Endodermal cell (in vitro differentiated cells): ENCODE measurements around the gene CSTF3. TPM values are rescaled to one million over a fixed set of nuclear protein-coding genes. Genes with fewer than 3 reads are reported as not detected.
A peak's percentile ranks its signal among the peaks of the same experiment; 100 is the strongest.

Source experiments
- DNase-seq: peaks from one replicate; pipeline ENCODE4 v3.0.0-alpha.2; 2017
- H3K27ac ChIP-seq: 2 replicates; pipeline ENCODE4 v1.5.1; 2013; ENCODE audit warnings: mild to moderate bottlenecking, low read depth, low read length, moderate library complexity
- H3K27me3 ChIP-seq: 2 replicates; pipeline ENCODE4 v1.6.1; 2013; ENCODE audit warnings: mild to moderate bottlenecking, low read length, moderate library complexity; ENCODE audit not compliant: insufficient read depth, control insufficient read depth, poor library complexity, severe bottlenecking
- H3K36me3 ChIP-seq: 2 replicates; pipeline ENCODE4 v1.7.0; 2013; ENCODE audit warnings: mild to moderate bottlenecking, low read length, moderate library complexity; ENCODE audit not compliant: control insufficient read depth, insufficient read depth
- H3K4me1 ChIP-seq: one replicate; pipeline ENCODE4 v1.7.0; 2013; ENCODE audit warnings: low read length; ENCODE audit not compliant: control insufficient read depth, insufficient read depth
- H3K4me3 ChIP-seq: 2 replicates; pipeline ENCODE4 v1.5.1; 2013; ENCODE audit warnings: mild to moderate bottlenecking, low read length, moderate library complexity
- H3K9ac ChIP-seq: 2 replicates; pipeline ENCODE4 v1.6.1; 2013; ENCODE audit warnings: mild to moderate bottlenecking, low read length, moderate library complexity; ENCODE audit not compliant: poor library complexity, severe bottlenecking; ENCODE audit errors: extremely low read depth
- H3K9me3 ChIP-seq: 2 replicates; pipeline ENCODE4 v1.6.1; 2013; ENCODE audit warnings: mild to moderate bottlenecking, low read length, moderate library complexity; ENCODE audit not compliant: control insufficient read depth
- H3K27ac Mint-ChIP-seq: 2 replicates; pipeline ENCODE4 v1.8.0; 2020; ENCODE audit warnings: mixed read lengths
- H3K27me3 Mint-ChIP-seq: 2 replicates; pipeline ENCODE4 v1.8.0; 2021; ENCODE audit warnings: mild to moderate bottlenecking, mixed read lengths; ENCODE audit not compliant: insufficient read depth
- H3K36me3 Mint-ChIP-seq: 2 replicates; pipeline ENCODE4 v1.8.0; 2020; ENCODE audit warnings: low read depth, mixed read lengths
- H3K4me1 Mint-ChIP-seq: 2 replicates; pipeline ENCODE4 v1.8.0; 2020; ENCODE audit warnings: mixed read lengths
- H3K4me3 Mint-ChIP-seq: 2 replicates; pipeline ENCODE4 v1.8.0; 2020; ENCODE audit warnings: mild to moderate bottlenecking, moderate library complexity, mixed read lengths
- H3K9me3 Mint-ChIP-seq: 2 replicates; pipeline ENCODE4 v1.8.0; 2020; ENCODE audit warnings: mild to moderate bottlenecking, mixed read lengths
- CTCF ChIP-seq: fragments of 200-600 bp; sonication (generic); conservative IDR thresholded peaks from 2 replicates; pipeline ENCODE4 v1.5.0; 2021; ENCODE audit warnings: antibody characterized with exemption, mild to moderate bottlenecking
- WGBS, 2 experiments: methylation state at CpG; one replicate each; pipeline versions ENCODE4 v1.1.5 to v1.1.7; 2013; ENCODE audit warnings: missing lambda C conversion rate in 2 of 2, mixed read lengths in 1 of 2; ENCODE audit not compliant: insufficient coverage in 1 of 2, insufficient read length in 1 of 2; 5-methylcytosine and 5-hydroxymethylcytosine counted together
- total RNA-seq, 2 donors: library from RNA; stranded (reverse); fragmentation: NEBNext Ultra II Directional in 1 of 2; extraction: Animal tissue kit (Norgen Biotek cat#: 25700) in 1 of 2; gene quantifications; 2 replicates in 1 of 2; 3 replicates in 1 of 2; pipeline ENCODE4 v1.2.1, GENCODE V29; 2021

The CSTF3 gene
- total RNA-seq, 2 donors from 2014 or later, result 59.3 to 72.1 TPM

- H3K4me3 Mint-ChIP-seq, result no peak overlapping the region
- Histone ChIP-seq H3K27me3 (no peaks in the 10 kb centered on the region), H3K9me3 (no peaks in the 10 kb centered on the region), H3K4me3 (no peak overlapping the region), H3K36me3 (peaks cover 72% of the 10 kb centered on the region), H3K4me1 (peaks cover 11% of the 10 kb centered on the region), H3K27ac (no peak overlapping the region), H3K9ac (no peak overlapping the region)
- peak; percentile 26 for DNase-seq
- TF ChIP-seq CTCF, result no peak
- H3K36me3 Mint-ChIP-seq, result peaks cover 72% of the 10 kb centered on the region
- no peaks in the 10 kb centered on the region for H3K27me3 Mint-ChIP-seq
- WGBS, 2 experiments, result 88 to 92% methylated on average over 4 to 5 of the region's 5 CpGs
- no peak overlapping the region for H3K27ac Mint-ChIP-seq
- peaks cover 40% of the 10 kb centered on the region for H3K4me1 Mint-ChIP-seq
- no peaks in the 10 kb centered on the region for H3K9me3 Mint-ChIP-seq
These were observed 101.8 kb downstream of the CSTF3 start for GRCh38 chr11:33059331-33060007.

- Mint-ChIP-seq H3K4me1 (peaks cover 39% of the 10 kb centered on the region), H3K27me3 (no peaks in the 10 kb centered on the region), H3K4me3 (no peak overlapping the region), H3K9me3 (no peaks in the 10 kb centered on the region), H3K27ac (no peak overlapping the region), H3K36me3 (peaks cover 69% of the 10 kb centered on the region)
- H3K36me3 ChIP-seq, result peaks cover 60% of the 10 kb centered on the region
- DNase-seq, result no peak
- no peak overlapping the region for H3K27ac ChIP-seq
- TF ChIP-seq CTCF, result no peak
- H3K27me3 ChIP-seq, result no peaks in the 10 kb centered on the region
- 95% methylated on average over 1 of the region's 1 CpG; no CpG with 5 or more reads in 1 of the 2 experiments for WGBS, 2 experiments
- H3K9me3 ChIP-seq, result no peaks in the 10 kb centered on the region
- H3K9ac ChIP-seq, result no peak overlapping the region
- H3K4me1 ChIP-seq, result peaks cover 11% of the 10 kb centered on the region
- H3K4me3 ChIP-seq, result no peak overlapping the region
These were observed 104.0 kb downstream of the CSTF3 start for GRCh38 chr11:33057284-33057683.

DNA sequence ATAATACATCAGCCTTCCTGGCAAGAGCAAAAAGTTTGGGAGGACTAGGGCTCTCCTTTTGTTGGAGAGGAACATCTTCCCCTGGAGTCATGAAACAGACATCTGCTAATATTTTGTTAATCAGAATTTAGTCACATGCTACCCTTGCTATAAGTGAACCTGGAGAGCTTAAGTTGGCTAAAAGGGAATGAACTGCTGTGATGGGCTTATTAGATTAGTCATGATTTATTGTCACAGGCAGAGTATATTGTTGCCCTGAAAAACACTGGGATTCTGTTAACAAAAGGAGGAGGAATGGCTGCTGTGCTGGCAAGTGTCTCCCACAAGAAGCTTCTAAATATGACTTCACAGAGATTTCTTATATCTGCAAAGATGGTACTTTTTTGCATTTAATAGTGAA lies 105.9 kb downstream of the CSTF3 start:
- H3K9me3 ChIP-seq, result no peaks in the 10 kb centered on the region
- peaks cover 51% of the 10 kb centered on the region for H3K36me3 ChIP-seq
- no peak overlapping the region for H3K9ac ChIP-seq
- Mint-ChIP-seq H3K36me3 (peaks cover 59% of the 10 kb centered on the region), H3K27ac (no peak overlapping the region), H3K27me3 (no peaks in the 10 kb centered on the region), H3K9me3 (no peaks in the 10 kb centered on the region), H3K4me1 (peaks cover 41% of the 10 kb centered on the region), H3K4me3 (no peak overlapping the region)
- no peak for TF ChIP-seq CTCF
- H3K4me3 ChIP-seq, result no peak overlapping the region
- H3K27me3 ChIP-seq, result no peaks in the 10 kb centered on the region
- H3K27ac ChIP-seq, result no peak overlapping the region
- peaks cover 6% of the 10 kb centered on the region for H3K4me1 ChIP-seq
- DNase-seq, result no peak
